ENCODE results near the gene CPLX3.
A peak's percentile ranks its signal among the peaks of the same experiment; 100 is the strongest.

Gene CPLX3

GRCh38 chr15:74788683-74789151 is 37.7 kb upstream of the CPLX3 start:
- DNase-seq: peak; percentile 84

GRCh38 chr15:74789171-74789631 is 37.2 kb upstream of the CPLX3 start:
- DNase-seq: peak; percentile 96

GRCh38 chr15:74789741-74790079 is 36.7 kb upstream of the CPLX3 start:
- no peak for DNase-seq

DNA sequence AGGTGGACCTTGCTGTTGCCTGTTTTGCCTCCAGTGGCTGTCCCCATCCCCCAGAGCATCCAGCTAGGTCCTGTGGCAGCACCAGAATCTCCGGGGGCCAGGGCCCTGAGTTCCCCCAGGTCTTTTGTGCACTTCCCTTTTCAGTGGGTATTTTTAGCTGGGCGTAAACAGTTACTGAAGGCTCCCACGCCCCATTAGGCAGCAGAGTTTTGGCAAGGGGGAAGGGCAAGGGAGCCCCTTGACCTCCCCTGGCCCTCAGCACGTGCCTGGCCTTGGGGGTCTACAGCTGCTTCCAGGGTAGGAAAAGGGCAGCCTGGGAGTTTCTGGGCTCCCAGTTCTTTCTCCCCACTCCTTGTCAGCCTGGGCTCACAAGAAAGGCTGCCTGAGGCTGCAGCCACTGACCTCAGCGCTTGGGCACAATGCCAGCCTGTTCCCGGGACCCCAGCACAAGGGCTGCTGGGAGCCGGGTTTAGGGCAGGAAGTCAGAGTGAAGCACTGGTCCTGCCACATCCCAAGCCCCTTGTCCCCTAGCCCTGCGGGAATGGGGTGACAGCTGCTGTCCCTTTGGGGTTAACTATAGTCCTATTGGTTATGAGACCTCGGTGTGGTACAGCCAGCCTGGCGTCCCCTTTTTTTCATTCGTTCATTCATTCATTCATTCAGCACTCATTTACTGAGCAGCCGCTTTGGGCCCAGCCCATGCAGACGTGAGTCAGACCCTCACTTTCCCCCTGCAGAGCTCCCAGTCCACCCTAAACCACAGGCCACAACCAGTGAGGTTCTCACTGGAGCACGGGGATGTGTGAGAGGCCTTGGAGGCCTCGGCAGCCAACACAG is 36.1 kb upstream of the CPLX3 start:
- peak; percentile 91 for DNase-seq

DNA sequence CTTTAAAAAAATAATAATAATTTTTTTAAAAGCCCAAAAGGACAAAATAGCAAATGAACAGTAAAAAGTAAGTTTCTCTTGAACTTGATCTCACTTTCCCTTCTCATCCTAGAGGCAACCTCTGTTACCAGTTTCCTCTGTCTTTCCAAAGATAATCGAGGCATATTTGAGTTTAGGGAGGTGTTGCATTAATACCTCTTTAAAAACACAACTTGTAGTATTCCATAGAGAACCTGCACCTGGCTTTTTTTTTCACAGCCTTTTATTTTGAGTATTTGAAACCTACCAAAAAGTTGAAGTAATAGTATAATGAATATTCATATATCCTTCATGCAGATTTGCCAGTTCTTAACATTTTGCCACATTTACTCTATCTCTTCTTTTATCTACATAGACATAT is 35.4 kb upstream of the CPLX3 start:
- DNase-seq: no peak

DNA sequence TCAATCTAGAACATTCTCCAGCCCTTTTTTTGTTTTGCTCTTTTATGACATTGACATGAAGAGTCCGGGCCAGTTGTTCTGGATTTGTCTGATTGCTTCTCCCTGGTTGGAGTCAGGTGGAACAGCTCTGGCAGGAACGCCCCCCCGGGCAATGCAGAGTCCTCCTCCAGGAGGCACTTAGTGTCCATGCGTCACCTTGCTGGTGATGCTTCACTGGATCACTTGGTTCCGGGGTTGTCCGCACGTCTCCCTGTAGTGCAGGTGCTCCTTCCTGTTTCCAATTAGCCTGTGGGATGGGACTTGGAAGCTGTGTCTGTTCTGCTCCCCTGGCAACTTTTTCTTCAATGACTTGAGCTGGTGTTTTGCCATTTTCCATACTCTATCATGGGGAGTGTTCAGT is 34.8 kb upstream of the CPLX3 start:
- DNase-seq: no peak

- no peak for DNase-seq
These were observed 34.0 kb upstream of the CPLX3 start for GRCh38 chr15:74792227-74793016.

GRCh38 chr15:74793135-74794028 is 33.0 kb upstream of the CPLX3 start:
- no peak for DNase-seq

DNA sequence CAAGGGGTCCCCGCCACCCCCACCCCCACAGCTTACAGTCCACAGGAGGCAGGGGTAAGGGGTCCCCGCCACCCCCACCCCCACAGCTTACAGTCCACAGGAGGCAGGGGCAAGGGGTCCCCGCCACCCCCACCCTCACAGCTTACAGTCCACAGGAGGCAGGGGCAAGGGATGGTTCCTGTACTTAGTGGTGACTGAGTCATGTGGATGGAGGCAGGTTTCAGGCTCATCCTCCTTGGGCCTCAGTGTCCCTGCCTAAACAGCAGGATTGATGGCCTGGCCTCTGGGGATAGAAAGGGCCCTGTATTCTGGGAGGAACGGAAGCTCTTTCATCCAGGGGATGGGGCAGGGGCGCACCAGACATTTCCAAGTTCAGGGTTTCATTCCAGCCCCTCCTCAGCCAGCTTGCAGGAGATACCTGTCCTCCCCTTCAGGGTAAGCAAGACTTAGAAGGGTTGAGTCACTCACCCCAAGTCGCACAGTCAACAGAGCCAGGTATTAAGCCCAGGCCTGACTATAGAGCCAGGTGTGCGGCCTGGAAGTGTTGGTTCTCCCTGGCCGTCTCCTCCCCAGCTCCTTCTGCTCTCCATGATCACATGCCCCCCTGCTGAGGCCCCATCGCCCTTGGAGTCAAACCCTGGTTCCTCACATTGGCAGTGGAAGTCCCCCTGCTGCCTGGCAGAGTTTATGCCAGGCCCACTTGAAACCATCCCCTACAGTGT is 32.0 kb upstream of the CPLX3 start:
- no peak for DNase-seq

DNA sequence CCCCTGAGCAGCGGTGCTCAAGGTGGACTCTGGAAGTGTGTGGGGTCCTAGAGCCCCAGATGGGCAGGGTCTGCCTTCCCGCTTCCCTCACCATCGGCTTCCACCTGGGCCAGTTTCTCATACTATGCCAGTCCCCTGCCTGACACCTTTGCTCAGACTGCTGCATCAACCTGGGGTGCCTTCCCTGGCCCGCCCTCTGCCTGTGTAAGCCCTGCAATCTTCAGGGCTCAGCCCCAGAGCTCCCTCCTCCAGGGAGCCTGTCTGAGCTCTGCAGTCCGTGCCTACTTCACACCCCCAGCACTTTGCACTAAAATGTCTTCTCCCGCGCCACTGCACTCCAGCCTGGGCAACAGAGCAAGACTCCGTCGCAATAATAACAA is 31.5 kb upstream of the CPLX3 start:
- no peak for DNase-seq

GRCh38 chr15:74795966-74796625 is 30.3 kb upstream of the CPLX3 start:
- DNase-seq: no peak

DNA sequence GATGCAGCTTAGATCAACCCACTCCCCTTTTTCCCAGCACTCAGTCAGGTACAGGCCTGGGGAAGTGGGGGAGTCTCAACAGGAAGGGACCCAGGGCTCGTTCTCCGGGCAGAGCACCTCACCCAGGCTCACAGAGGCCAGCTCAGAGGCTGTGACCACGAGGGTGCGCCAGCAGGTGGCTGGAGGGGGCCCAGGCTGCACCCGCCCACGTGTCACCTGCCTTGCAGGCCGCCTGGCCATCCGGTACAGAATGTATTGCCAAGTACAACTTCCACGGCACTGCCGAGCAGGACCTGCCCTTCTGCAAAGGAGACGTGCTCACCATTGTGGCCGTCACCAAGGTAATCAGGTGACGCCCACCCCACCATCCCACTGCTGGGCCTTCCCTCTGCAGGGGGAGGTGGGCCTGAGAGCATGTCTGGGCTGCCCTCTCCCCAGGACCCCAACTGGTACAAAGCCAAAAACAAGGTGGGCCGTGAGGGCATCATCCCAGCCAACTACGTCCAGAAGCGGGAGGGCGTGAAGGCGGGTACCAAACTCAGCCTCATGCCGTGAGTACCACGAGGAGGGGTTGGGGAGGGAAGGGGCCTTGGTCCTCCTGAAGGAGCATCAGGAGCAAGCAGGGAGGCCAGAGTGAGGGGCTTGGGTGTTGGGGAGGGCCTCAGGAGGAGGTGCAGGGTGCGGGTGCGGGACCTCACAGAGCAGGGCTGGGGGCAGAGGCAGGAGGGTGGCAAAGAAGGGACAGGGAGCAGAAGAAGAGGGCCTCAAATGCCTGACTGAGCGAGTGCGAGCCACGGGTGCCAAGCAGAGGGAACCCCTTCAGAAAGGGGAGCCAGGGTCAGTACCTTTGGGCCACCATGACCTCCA is 27.8 kb upstream of the CPLX3 start:
- DNase-seq: no peak

- peak; percentile 81 for DNase-seq
These were observed 27.1 kb upstream of the CPLX3 start for GRCh38 chr15:74799255-74799855.

GRCh38 chr15:74799856-74800558 is 26.4 kb upstream of the CPLX3 start:
- DNase-seq: peak; percentile 92

DNA sequence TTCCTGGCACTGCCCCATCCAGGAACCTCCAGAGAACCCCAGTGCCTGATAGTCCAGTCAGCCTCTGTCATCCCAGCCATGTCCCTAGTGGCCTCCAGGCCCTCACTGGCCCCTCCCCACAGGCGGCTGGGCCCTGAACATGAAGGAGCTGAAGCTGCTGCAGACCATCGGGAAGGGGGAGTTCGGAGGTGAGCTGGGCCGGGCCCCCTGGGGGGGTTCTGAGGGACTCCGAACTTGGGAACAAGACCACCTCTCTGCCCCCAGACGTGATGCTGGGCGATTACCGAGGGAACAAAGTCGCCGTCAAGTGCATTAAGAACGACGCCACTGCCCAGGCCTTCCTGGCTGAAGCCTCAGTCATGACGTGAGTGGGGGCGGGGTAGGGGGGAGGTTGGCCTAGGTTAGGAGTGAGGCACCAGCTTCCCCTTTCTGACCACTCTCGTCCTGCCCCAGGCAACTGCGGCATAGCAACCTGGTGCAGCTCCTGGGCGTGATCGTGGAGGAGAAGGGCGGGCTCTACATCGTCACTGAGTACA is 25.8 kb upstream of the CPLX3 start:
- no peak for DNase-seq

GRCh38 chr15:74801311-74801997 is 25.0 kb upstream of the CPLX3 start:
- DNase-seq: no peak

GRCh38 chr15:74802290-74802689 is 24.1 kb upstream of the CPLX3 start:
- no peak for DNase-seq

DNA sequence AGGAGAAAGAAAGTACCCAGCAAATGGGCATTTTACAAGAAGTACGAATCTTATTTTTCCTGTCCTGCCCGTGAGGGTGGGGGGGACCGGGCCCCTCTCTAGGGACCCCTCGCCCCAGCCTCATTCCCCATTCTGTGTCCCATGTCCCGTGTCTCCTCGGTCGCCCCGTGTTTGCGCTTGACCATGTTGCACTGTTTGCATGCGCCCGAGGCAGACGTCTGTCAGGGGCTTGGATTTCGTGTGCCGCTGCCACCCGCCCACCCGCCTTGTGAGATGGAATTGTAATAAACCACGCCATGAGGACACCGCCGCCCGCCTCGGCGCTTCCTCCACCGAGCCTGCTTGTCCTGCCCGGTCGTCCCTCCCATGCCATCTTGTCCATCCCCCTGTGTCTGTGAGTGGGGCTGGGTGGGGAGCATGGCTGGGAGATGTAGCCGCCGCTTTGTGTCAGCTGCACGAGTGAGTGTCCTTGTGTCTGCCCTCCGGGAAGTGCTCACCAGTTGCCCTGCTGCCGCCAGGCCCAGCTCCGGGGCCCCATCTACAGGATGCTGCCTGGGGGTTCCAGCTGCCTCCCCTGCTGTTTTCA is 23.5 kb upstream of the CPLX3 start:
- no peak for DNase-seq
